Thyroid gland (tissue), 4 donors: ENCODE results near the gene SLC38A10.

Experiments
- POLR2A ChIP-seq, 2 donors: fragments of 450-650 bp; IDR thresholded peaks; one replicate each; pipeline ENCODE4 v1.6.1; 2017; ENCODE audit warnings: antibody characterized with exemption in 2 of 2, mild to moderate bottlenecking in 2 of 2, moderate library complexity in 1 of 2
- TF ChIP-seq, protein P1 (sequence below), 6 experiments: fragments of 200-600 bp in 3 of 6; fragments of 450-650 bp in 3 of 6; sonication (generic) in 3 of 6; IDR thresholded peaks; one replicate each; pipeline ENCODE4 v1.5.1; 2016 to 2019; ENCODE audit warnings: antibody characterized with exemption in 6 of 6, mild to moderate bottlenecking in 2 of 6, inconsistent platforms in 1 of 6, moderate library complexity in 1 of 6

DNA sequence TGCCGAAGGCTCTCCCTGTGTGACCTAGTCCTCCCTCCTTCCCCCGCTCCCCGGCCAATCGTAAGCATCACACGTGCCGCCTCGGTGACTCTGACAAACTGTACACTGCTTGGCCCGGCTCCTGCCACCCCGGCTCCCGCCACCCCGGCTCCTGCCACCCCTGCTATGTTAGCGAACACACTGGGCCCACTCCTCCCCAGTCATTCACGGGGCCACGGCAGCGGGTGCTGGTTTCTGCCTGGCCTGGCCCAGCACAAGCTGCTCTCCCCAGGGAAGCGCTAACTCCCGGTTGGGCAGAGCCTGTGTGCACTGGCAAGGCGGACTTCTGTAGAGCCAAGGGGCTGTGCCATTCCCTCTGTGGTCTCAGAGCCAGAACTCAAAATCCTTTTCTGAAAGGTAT is 34.0 kb downstream of the SLC38A10 start:
- TF ChIP-seq, protein P1, sequence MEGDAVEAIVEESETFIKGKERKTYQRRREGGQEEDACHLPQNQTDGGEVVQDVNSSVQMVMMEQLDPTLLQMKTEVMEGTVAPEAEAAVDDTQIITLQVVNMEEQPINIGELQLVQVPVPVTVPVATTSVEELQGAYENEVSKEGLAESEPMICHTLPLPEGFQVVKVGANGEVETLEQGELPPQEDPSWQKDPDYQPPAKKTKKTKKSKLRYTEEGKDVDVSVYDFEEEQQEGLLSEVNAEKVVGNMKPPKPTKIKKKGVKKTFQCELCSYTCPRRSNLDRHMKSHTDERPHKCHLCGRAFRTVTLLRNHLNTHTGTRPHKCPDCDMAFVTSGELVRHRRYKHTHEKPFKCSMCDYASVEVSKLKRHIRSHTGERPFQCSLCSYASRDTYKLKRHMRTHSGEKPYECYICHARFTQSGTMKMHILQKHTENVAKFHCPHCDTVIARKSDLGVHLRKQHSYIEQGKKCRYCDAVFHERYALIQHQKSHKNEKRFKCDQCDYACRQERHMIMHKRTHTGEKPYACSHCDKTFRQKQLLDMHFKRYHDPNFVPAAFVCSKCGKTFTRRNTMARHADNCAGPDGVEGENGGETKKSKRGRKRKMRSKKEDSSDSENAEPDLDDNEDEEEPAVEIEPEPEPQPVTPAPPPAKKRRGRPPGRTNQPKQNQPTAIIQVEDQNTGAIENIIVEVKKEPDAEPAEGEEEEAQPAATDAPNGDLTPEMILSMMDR (IDR thresholded peaks at IDR 0.05) = no peak
- TF ChIP-seq POLR2A (IDR thresholded peaks at IDR 0.05) = no peak
